HG03469 (cell line): Measurements from ENCODE around the gene TEKT1.
"Not testable (repeated sequence)": the region's sequence is repeated elsewhere in the genome, so short reads cannot be mapped to it uniquely, and the experiment has no call there.

ENCODE experiments used
- ATAC-seq: cut with Tn5 transposase; IDR thresholded peaks from one replicate; pipeline ENCODE4 v1.9.1; 2021; ENCODE audit warnings: mild to moderate bottlenecking, moderate library complexity, moderate number of reproducible peaks; ENCODE audit not compliant: unreplicated experiment

TEKT1 gene

GRCh38 chr17:6831661-6832263 lies at the start of gene TEKT1:
TSS of gene TEKT1 (minus strand) at chr17:6831729. CDS start at chr17:6830376, 1,353 bp downstream.
- no peak for ATAC-seq

GRCh38 chr17:6879221-6879975 lies 47.9 kb upstream of the TEKT1 start:
- not testable (repeated sequence) for ATAC-seq

GRCh38 chr17:6875276-6875675 lies 43.7 kb upstream of the TEKT1 start:
- not testable (repeated sequence) for ATAC-seq

GRCh38 chr17:6872936-6873335 lies 41.4 kb upstream of the TEKT1 start:
- no peak for ATAC-seq

- ATAC-seq = no peak
Measured at GRCh38 chr17:6870841-6871240, 39.3 kb upstream of the TEKT1 start.

DNA sequence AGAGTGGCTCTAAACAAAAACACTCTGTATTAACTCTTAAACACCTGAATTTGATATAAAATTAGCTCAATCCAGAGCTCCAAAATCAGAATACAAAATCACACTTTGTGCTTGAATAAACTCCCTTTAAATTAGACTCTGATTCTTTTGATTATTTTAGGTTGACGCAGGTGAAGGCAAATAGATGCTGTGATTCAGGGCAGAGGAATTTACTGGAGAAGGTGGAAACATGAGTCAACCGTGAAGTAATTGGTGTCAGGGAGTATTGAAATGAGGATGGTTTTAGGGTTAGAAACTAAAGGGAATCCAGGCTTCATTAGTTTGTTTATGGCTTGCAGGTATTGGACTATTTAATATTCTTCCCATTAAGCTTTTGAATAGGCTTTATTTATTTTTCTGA lies 37.1 kb upstream of the TEKT1 start:
- no peak for ATAC-seq

DNA sequence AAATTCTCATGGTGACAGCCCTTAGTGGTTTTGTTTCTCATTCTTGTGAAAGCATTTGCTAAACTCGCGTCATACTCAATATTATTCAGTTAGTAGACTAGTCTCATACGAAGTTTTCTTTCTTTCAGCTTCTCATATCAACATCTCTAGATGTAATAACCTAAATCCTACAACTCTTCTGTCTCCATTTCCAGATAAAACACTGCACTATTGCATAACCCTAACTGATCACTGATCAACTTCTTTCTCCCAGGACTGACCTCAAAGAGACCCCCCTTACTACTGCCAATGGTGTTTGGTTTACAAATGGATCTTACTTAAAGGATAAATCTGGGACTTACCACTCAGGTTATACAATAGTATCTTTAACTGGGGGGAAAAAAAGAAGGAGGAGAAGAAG lies 36.3 kb upstream of the TEKT1 start:
- no peak for ATAC-seq

GRCh38 chr17:6862825-6863224 lies 31.3 kb upstream of the TEKT1 start:
- no peak for ATAC-seq

- ATAC-seq = no peak
Measured at GRCh38 chr17:6862122-6862521, 30.6 kb upstream of the TEKT1 start.

- no peak for ATAC-seq
Measured at GRCh38 chr17:6857904-6858303, 26.4 kb upstream of the TEKT1 start.

DNA sequence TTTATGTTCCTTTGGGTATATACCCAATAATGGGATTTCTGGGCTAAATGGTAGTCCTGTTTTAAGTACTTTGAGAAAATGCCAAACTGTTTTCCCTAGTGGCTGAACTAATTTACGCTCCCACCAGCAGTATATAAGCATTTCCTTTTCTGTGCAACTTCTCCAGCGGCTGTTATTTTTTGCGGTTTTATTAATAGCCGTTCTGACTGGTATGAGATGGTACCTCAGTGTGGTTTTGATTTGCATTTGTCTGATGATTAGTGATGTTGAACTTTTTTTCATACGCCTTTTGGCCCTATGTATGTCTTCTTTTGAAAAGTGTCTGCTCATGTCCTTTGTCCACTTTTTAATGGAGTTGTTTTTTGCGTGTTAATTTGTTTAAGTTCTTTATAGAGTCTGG lies 25.8 kb upstream of the TEKT1 start:
- no peak for ATAC-seq

DNA sequence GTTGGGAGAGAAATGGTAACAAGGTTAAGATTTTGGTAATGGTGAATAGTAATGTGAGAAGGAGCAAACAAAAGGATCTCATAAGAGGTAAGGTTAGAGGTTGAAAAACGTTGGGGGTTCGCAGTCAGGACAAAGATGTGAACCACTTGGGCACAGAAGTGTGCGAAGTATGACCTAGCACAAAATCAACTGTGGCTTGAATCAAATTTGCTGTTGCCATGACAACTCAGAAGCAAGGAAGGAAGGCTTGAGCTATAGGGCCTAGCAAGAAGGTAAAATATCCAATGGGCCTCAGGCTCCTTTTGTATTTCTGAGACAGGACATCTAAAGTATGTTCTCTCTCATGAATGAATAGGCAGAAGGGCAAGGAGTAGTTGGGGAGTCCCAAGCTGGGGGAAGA lies 24.5 kb upstream of the TEKT1 start:
- ATAC-seq = no peak

DNA sequence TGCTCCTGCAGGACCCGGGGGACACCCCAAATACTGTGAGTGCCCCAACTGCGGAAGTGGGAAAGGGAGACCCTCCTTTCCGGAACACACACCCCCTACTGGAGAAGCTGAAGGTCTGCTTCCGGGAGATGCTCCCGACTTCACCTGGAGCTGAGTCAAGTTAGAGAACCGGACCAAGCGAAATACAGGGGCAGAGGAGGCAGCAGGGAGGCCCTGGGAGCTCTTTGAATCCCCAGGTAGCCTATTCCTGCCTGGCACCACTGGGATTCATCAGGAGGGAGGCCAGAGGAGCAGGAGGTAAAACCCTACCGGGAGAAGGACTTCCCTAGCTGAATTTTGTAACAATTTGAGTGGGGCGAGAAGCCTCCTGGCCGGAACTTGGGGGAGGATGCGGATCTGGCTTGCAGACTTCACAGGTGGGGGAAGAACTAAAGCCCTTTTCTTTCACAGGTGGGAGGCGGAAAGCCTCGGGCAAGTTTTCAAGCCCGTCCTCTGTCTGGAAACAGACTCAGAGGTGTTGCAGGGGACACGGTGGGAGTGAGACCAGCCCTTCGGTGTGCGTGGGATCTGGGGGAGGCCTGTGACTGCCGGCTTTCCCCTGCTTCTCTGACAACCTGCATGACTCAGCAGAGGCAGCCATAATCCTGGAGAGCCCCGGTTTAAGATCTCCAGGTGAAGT lies 22.4 kb upstream of the TEKT1 start:
- no peak for ATAC-seq

DNA sequence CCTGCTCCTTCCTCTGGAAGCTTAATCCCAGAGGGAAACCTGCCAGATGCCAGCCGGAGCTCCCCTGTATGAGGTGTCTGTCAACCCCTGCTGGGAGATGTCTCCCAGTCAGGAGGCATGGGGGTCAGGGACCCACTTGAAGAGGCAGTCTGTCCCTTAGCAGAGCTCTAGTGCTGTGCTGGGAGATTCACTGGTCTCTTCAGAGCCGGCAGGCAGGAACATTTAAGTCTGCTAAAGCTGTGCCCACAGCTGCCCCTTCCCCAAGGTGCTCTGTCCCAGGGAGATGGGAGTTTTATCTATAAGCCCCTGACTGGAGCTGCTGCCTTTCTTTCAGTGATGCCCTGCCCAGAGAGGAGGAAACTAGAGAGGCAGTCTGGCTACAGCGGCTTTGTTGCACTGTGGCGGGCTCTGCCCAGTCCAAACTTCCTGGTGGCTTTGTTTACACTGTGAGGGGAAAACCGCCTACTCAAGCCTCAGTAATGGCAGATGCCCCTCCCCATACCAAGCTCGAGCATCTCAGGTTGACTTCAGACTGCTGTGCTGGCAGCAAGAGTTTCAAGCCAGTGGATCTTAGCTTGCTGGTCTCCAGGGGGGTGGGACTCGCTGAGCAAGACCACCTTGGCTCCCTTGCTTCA lies 17.1 kb upstream of the TEKT1 start:
- not testable (repeated sequence) for ATAC-seq

GRCh38 chr17:6846138-6846537 lies 14.6 kb upstream of the TEKT1 start:
- ATAC-seq = not testable (repeated sequence)

DNA sequence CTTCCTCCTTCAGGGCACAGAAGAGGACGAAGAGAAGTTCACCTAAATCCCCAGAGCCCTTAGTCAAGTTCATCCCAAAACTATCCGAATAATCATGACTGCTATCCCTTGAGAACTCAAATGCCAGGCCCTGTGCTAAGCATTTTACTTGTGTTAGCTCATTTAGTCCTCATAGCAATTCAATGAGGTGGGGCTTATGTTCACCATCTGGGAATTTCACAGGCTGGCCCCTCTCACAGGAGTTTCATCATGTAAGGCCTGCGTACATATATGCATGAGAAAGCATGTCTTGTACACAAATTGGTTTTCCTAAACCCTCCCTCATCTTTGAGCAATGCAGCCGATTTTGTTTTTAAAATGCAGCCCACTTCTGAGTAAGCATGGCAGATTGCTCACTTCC lies 12.9 kb upstream of the TEKT1 start:
- not testable (repeated sequence) for ATAC-seq

GRCh38 chr17:6843241-6843880 lies 11.8 kb upstream of the TEKT1 start:
- no peak for ATAC-seq

GRCh38 chr17:6841769-6842168 lies 10.2 kb upstream of the TEKT1 start:
- ATAC-seq = not testable (repeated sequence)

DNA sequence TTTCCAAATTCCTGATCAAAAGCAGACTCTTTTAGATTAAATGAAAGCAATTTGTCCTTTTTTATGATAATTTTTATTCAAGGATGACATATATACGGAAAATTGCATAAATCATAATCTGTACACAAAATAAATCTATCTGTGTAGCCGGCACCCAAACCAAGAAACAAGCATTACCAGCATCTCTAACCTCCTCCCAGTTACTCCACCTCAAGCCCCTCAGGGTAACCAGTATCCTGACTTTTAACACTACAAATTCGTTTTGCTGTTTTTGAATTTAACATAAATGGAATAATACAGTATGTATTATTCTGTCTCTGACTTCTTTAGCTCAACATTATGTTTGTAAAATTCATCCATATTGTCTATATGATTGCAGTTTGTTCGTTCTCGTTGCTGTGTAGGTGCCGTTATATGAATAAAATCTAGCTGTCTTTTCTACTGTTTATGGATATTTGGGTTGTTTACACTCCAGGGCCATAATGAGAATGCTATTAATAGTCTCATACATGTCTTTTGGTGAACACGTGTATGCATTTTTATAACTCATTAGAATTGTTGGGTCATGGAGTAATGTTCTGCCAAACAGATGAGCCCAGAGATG lies 1.0 kb downstream of the TEKT1 start:
- ATAC-seq = no peak

DNA sequence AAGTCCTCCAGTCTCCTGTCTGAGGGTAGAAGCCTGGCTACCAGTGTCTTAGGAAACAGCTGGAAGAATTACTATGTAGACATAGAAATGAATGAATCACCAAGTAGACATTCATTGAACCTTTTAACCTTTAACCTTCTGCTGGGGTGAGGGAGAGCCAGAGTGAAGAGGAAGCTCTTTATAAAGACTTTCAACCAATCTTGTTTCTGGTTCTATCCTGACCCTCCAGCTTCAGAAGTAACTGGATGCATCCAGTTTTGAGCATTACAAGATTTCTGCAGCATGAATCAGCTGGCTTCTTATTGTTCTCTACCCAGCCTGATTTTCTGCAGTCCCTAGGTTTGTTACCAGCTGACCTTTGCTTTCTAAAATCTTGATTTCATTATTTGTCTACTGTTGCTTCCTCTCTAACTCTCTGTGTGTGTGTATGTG lies 8.5 kb downstream of the TEKT1 start:
- ATAC-seq = no peak

DNA sequence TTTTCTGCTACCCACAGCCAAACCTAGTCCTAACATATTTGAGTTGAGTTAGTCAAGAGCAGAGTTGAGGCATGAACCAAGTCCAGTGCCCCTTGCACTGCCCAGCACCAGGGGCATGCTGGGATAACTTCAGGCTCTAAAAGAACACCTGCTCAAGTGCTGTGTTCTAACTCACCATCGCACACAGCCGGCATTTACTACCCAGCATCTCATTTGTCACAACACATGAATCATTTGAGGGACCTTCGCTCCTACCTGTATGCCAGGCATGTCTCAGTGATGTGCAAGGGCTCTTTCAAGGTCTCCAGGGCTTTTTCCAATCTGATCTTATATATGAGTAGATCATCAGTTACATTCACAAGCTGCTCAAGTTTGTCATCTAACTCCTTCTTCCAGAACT lies 12.6 kb downstream of the TEKT1 start:
- no peak for ATAC-seq
